GM18867 (cell line): ENCODE results near the gene MRPL40.
A peak's percentile ranks its signal among the peaks of the same experiment; 100 is the strongest.

ENCODE experiments used
- ATAC-seq: cut with Tn5 transposase; IDR thresholded peaks from one replicate; pipeline ENCODE4 v1.9.1; 2021; ENCODE audit warnings: mild to moderate bottlenecking, moderate library complexity; ENCODE audit not compliant: unreplicated experiment

Gene MRPL40

DNA sequence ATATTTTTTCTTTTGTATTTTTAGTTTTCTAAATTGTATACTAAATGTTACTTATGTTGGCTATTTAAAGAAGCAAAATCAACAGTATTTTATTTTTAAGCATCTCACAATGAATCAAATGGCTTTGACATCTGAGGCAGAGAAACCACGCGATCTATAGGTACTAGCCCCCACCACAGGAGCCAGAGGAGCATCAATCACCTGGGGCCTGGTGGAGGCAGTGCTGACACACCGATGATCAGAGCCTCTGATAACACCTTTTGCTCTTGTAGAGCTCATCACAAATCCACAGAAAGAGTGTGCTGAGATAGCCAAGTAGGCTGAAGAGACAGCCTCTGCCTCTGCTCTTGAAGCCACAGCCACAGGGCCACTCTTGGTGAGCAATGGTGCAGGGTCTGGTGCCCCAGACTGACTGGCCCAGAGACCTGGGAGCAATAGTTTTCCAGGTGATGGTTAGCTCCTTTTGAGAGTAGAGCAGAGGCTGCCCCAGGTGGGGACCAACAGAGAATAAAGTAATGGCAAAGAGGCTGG, 26.0 kb upstream of the MRPL40 start:
- no peak for ATAC-seq

DNA sequence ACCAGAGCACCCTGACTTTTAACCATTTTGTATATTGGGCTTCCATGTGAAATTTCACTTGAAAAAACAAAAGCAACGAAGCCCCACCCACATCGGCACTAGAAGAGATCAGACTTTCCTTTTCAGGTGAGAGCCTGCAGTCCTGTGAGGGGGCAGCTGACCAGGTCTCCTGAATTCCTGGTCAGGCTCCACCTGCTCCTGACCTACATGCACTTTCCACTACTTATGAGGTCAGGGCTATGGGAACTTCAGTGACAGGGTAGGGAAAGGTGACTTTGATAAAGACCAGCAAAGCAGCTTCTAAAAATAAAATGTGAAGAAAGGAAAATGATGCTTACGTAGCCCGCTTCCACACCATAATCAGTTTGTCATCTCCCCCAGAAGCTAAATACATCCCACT, 25.5 kb upstream of the MRPL40 start:
- ATAC-seq = no peak

DNA sequence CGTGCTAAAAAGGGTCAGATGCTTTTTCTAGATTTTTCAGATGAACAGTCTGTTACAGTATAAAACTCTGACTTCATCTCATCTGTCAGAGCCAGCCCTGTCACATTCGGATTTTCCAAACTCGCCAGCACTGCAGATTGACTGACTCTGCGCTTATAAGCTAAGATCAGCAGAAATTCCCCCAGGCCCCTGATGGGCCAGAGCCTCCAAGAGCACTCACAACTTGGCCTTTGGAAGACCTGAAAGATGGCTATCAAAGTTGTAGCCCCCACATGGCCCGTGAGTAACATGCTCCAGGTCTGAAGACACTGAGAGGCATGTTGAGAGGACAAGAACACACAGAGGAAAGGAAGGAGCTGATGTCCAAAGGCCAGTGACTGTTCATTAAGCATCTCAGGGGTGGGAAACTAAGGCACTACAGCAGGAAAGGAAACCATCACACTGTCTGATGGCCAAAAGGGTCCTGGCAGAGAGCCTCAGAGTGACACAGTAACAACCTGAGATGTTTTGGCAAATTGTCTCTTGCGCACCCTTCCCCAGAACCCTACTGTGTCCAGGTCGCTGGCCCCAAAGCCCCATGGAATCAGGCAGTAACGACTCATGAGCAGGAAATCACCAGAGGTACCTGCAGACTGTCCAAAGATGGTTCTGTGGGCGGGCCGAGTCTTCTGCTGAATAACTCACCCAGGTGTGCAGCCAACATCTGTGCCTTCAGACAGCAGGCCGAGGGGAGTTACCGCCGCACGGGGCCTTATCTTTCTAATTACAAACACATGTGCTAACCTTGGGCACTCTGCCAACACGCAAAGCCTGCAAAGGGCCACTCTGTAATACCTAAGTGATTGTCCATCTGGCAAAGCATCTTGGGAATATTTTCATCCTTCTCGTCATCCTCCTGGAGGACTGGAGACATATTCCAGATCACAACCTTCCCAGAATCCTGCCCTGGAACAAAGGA, 24.4 kb upstream of the MRPL40 start:
- no peak for ATAC-seq

DNA sequence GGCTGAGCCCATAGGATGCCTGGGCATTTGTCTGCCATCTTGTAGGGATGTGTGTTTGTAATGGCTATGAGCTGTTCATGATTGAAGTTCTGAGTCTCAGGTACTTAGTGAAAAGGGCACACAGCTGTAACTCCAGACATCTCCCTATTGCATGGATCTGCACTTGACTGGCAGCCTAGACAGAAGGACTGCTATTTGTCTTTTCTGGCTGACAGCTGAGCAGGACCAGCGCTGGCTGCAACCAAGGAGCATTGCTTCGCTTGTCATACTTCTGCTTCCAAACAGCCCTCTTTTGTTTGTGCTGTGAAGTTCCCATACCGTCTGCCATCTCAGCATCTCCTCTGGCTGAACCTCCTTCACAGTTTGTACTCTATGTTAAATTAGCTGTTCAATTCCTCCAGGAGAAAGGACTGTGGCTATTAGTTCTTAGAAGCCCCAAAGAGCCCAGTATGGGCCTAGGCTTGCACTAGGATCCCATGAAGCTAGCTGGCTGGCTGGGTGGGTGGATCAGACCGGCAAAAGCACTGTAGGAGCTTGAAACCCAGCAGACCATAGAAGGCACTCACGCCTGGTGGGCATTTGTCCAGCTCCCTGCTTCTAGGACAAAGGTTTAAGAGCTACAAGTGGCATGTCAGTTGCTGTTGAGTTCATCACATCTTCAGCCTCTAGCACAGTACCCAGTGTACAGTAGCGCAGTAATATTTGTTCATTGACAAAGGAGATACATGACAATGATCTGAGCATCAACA, 21.2 kb upstream of the MRPL40 start:
- ATAC-seq = no peak

DNA sequence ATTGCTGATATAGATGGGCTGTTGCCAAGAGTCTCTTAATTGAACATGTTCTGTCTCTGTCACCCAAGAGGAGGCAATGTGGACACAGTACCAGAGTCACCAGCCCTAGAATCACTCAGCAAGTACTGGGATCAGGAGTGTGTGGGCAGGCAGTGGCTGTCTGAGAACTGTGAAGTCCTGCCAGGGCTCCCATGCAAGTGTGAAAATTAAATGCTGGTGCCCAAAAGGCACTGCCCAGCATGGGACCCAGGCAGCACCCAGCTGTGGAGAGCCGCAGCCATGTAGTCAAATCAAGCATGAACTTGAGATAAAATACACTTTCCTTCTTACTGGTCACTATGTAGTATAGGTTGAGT, 20.7 kb upstream of the MRPL40 start:
- ATAC-seq = no peak

DNA sequence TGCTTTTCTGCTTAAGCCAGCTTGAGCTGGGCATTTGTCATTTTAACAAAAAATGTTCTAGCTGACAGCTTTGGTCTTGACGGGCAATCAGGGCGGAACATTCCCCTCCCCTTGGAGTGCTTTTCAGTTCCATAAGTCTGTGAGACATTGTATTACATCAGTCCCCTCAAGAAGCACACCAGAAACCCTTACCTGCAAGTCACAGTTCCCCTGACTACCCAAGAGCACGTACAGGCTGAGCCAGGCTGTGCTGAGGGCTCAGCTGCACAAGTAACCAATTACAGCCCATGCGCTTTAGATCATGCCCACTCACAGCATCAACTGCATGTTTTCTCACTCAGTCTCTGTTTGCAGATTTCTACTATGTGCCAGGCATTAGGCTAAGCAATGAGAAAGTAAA, 19.9 kb upstream of the MRPL40 start:
- ATAC-seq = no peak

DNA sequence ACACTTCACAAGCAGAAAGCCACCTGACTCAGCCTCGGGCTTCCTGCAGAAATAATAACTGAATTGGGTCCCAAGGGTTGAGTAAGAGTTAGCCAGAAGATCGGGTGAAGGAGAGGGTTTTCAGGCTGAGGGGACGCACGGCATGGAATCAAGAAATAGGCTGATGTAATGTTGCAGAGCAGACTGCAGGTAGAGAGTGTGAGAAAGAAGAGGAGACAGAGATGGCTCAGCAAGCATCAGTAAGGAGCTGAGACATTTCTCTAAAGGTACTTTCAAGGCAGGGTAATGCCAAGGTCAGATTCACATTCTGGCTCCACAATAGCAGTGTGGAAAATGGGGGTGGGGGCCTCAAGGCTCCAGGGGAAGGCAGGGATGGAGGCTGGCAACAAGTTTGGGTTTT, 19.4 kb upstream of the MRPL40 start:
- no peak for ATAC-seq

DNA sequence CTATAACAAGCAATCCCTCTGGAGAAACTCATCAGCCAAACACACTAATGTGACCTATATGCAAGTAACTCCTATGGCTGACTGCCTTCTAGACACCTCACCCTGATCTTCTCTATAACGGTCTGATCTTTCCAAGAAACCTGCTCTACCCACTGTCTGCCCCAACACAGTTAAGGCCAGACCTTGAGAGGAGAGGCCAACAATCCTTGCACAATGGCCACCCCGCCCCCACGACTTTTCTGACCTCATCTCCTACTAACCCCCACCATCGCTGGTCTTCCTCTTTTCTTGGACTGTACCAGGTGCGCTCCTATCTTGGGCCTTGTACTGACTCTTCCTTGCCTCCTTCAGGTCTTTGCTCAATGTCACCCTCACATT, 13.3 kb upstream of the MRPL40 start:
- ATAC-seq = no peak

DNA sequence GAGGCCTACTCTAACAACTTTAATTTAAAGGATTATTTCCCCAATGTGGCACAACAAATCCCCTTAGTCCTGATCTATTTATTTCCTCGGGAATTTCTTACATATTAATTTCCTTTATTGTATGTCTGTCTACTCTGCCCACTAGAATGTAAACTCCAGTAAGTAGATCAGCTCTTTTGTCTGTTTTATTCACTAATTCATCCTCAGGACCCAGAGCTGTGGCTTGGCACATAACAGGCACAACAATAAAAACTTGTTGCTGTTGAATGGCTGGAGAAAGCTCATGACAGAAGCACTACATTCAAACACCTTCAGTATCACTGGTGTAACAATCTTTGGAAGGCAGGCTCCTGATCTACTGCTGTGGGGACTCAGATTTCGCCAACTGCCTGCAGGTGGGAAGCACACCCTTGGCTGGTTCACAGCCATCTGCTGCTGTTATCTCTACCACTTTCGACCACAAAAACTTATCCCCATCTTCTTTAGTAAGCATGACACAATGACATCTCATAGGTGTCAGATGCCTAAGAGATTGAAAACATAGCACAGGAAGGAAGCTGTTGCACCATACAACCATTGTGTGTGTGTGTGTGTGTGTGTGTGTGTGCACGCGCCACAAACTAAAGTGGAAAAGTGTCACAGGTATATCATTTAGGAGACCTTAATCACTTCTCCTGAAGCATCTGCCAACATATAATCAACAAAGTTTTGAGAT, 12.7 kb upstream of the MRPL40 start:
- peak; percentile 68 for ATAC-seq

DNA sequence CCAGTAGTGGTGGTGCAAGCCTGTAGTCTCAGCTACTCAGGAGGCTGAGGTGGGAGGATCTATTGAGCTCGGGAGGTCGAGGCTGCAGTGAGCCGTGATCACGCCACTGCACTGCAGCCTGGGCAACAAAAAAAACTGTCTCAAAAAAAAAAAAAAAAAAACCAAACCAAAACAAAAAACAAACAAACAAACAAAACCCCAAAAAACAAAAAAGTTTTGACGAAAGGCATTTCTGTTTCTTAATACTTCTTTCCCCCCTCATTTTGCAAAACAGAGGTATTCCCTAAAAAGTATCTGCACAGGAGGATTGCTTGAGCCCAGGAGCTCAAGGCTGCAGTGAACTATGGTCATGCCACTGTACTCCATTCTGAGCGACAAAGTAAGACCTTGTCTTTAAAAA, 12.0 kb upstream of the MRPL40 start:
- ATAC-seq = no peak

DNA sequence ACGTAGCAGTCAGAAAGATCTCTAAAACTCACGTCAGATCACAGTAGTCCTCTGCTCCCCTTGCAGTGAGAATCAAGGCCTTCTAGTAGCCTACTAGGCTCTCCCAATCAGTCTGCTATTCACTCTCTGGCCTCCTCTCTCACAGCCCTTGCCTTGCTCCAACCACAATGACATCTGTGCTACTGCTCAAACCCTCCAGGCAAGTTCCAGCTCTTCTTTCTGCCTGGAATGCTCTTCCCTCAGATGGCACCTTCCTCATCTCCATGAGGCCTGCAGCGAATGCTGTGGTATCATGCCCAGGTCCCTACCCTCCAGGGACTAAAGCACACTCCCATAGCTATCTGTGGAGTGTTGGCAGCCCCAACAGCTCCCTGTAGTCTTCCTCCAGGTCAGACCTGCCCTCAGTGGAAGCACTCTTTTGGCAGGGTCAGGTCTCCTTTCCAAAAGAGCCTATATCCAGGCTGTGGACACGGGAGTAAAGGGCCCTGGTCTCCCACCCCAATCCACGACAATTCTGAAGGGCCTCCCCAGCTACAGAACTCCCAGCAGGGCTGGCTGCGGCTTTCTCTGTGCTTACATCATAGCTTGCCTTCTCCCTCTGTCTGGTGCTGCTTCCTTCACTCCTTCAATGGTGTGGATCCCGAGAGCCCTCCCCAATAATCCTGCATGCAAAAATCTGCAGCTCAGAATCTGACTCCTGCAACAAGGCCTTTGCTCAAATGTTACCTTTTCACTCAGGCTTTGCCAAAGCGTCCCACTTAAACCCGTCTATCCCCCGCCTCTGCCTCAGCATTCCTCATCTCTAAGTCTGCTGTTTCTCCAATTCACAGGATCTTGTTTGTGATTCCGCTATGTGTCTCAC, 9.7 kb upstream of the MRPL40 start:
- no peak for ATAC-seq

DNA sequence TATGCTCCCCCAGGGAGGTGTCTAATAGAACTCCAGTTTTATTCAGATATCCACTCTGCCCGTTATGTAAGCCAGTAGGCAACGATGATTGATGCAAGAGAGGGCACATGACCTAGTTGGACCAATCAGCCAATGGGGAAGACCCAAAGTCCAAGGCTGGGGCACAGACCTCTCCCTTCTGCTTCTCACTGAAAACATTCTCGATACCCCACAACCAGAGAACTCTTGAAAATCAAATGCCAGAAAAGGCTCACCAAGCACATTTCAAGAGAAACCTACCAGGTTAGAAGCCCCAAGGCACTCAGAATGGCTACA, 8.2 kb upstream of the MRPL40 start:
- ATAC-seq = no peak

DNA sequence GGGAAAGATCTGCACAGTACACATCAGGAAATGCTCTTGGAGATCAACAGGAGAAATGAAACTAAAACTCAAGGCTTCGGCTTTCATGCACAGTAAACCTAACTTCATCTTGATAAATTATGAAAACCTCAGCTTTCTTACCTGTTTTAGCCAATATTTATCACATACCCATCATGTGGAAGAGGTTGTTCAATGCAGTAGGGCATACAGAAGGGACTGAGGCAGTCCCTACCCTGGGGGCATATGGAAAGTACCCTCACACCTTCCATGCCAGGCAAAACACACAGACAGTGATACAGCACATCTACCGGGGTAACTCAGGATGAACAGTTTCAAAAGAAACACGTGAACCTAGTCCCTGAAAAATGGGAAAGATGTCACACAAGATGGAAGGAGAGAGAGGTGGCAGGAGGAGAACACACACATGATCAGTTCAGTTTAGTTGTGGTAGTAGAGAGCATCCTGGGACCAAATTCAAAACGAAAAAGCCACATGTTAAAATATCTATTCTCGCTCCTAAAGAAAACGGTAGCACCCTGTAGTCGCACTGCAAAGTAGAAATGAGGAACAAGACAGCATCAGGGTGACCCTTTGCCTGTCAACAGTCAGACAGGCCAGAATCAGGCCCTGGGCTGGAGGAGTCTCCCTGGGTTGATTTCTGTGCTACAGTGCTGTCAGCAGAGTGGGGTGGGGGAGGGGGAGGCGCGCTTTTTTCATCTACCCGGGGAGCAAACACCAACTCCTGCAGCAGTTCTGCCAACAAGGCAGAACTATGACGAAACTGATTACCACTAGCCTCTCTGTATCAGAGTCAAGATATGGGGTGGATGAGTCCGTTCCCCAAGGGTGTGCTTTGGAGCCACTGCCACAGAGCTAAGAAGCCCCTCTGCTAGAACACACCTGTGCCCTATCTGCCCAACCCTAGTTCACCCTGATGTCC, 2.1 kb upstream of the MRPL40 start:
- no peak for ATAC-seq

DNA sequence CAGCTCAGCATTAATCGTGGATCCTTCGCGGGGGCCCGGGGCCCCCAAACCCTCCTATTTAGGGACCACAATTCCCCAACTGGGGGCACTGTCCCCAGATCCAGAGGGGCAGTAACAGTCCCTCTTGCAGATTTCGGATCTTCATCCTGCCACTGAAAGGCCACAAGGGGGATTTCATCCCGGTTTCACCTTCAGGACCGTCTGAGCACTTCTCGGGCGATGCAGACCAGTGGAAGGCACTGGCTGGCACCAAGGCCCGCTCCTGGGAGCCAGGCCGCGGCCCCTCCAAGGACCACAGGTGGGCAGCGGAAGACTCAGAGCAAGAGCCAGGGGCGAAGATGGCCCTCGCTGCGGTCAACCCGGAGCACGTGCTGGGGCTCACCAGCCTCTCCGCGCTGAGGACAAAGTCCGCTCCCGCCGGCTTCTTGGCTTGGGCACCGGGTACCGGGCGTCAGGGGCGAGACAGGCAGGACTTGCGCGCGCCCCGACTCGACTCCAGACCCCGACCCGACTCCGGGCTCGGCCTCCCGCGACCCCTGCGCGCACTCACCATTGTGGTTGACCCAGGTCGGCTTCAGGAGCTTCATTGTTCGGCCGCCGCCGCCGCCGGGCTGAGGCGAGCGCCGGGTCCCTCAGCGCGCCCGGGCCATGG, 1.3 kb upstream of the MRPL40 start:
- peak; percentile 12 for ATAC-seq

DNA sequence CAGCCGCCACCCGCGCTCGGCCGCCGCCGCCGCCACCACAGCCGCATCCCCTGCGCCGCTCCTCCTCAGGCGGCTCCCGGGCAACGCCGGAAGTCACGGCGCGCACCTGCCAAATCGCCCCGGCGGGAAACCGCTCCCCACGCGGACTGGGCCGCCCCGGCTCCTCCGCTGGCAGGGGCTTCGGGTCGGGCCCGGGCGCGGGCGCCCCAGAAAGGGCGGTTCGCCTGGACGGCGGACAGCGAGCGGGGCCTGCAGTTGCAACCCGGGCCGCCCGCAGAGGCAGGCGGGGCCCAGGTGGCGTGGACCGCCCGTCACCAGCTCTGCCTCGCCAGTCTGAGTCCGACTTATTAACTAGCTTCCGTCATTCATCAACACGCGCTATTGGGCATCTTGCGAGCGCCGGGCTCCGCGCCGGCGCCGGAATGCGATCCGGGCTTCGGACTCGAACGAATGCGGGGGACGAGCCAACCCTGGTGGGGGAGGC, 654 bp upstream of the MRPL40 start, which contains the start of gene HIRA:
TSS of gene HIRA (minus strand) at position 85 of the 484 bp plus-strand sequence. CDS start 257 bp downstream, outside the sequence.
- peak; percentile 48 for ATAC-seq

DNA sequence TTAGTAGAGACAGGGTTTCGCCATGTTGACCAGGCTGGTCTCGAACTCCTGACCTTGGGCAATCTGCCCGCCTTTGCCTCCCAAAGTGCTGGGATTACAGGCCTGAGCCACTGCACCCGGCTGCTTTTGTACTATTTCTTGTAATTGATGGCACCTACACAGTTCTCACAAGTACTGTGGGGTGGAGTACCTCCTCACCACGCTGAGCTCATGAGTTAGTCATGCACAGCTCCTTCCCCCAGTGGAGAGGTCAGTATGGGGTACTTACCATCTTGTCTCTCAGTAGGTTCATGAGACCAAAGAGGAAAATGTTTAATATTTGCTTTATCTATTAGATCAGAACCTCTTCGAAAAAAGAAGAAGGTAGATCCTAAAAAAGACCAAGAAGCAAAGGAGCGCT, 2.1 kb downstream of the MRPL40 start:
- no peak for ATAC-seq

DNA sequence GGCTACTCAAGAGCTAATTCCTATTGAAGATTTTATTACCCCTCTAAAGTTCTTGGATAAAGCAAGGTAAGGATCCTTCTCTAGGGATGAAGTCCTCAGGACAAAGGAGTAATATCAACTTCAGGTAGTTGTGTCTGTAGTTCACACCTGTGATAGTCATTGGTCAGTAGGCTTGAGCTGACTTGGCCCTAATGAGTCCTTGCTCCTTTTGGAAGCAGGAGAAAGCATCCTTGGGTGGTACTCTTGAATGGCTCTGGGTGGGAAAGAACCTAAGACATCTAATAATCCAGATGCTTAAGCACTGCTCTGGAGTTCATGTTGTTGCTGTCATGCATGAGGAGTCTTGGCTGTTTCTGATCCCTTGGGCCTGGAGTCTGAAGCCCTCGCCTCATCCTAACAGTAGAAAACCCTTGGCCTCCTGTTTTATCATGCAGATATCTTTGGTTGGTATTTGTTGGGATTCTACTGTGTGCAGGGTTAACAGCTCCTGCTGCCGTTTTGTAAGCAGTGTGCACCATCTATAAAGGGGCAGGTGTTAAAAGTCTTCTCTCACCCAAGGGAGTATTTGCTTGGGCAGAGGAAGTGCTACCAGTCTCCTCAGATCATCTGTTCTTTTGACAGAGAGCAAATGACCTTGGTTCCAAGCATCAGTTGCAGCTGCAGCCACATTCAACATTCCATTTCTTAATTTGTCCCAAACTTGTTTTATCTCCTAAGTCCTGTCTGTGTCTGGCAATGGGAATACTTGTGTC, 2.7 kb downstream of the MRPL40 start:
- ATAC-seq = no peak
